HCT116 (cell line): ENCODE data around the gene BCS1L. TPM values are rescaled to one million over a fixed set of nuclear protein-coding genes. Genes with fewer than 3 reads are reported as not detected.

Experiments
- ATAC-seq: fragments of 200-7000 bp; cut with Tn5 transposase; 2 replicates; pipeline ENCODE4 v1.9.1; 2020; ENCODE audit warnings: mild to moderate bottlenecking, moderate library complexity
- BruUV-seq: library from RNA; stranded (reverse); fragments of 400-500 nt; replicated peaks from 2 replicates; lab custom pipeline; 2021; lab: Mats Ljungman, UMichigan
- CTCF ChIA-PET: fragments of 300-600 bp; sonication (Branson Sonifier 250); formaldehyde crosslinking; loops from one replicate; lab custom pipeline; 2021; ENCODE audit warnings: antibody characterized with exemption; lab: Charles Lee
- POLR2A ChIA-PET: fragments of 300-600, 350-600 bp; sonication (Branson Sonifier 250); formaldehyde crosslinking; loops from one replicate; lab custom pipeline; 2021; ENCODE audit warnings: antibody characterized with exemption; lab: Charles Lee
- RAD21 ChIA-PET, 2 experiments: fragments of 300-600 bp; sonication (Branson Sonifier 250); formaldehyde crosslinking; loops; one replicate each; lab custom pipeline; 2023; ENCODE audit warnings: low total read pairs in 2 of 2; ENCODE audit not compliant: uncharacterized antibody in 2 of 2, unreplicated experiment in 2 of 2, low non-redundant PET in 1 of 2; lab: Charles Lee
- DNase-seq: peaks from one replicate; pipeline ENCODE4 v3.0.0-alpha.2; 2010; ENCODE audit warnings: low read depth, low spot score
- H2AFZ ChIP-seq: fragments of 200-600 bp; shearing (Covaris generic), sonication (generic); 2 replicates; pipeline ENCODE4 v1.6.1; 2017; ENCODE audit warnings: low read depth, mixed run types, mixed read lengths, antibody characterized with exemption, low read length; ENCODE audit not compliant: poor library complexity, severe bottlenecking
- H3K27ac ChIP-seq: 2 replicates; pipeline ENCODE4 v1.5.1; 2012; ENCODE audit warnings: low read depth, low read length
- H3K27me3 ChIP-seq: fragments of 200-600 bp; sonication (generic); 2 replicates; pipeline ENCODE4 v1.6.1; 2016; ENCODE audit warnings: mixed run types, low read length, mixed read lengths; ENCODE audit not compliant: insufficient read depth
- H3K36me3 ChIP-seq, 2 experiments: fragments of 200-500 bp in 1 of 2; fragments of 200-600 bp in 1 of 2; sonication (Bioruptor generic) in 1 of 2; sonication (generic) in 1 of 2; 2 replicates each; pipeline versions ENCODE4 v1.5.1 to v1.6.1; 2014 to 2016; ENCODE audit warnings: low read length in 2 of 2, inconsistent platforms in 1 of 2, mixed read lengths in 1 of 2, mixed run types in 1 of 2; ENCODE audit not compliant: insufficient read depth in 2 of 2, control insufficient read depth in 1 of 2
- H3K4me1 ChIP-seq, 2 experiments: fragments of 200-600 bp in 1 of 2; sonication (generic) in 1 of 2; 2 replicates each; pipeline versions ENCODE4 v1.5.1 to v1.6.1; 2012 to 2017; ENCODE audit warnings: low read length in 2 of 2, inconsistent platforms in 1 of 2, mild to moderate bottlenecking in 1 of 2, mixed read lengths in 1 of 2, mixed run types in 1 of 2, moderate library complexity in 1 of 2; ENCODE audit not compliant: insufficient read depth in 2 of 2, control insufficient read depth in 1 of 2
- H3K4me2 ChIP-seq: fragments of 200-600 bp; sonication (generic); 2 replicates; pipeline ENCODE4 v1.6.1; 2017; ENCODE audit warnings: mixed run types, low read length, mixed read lengths
- H3K4me3 ChIP-seq, 2 experiments: fragments of 200-600 bp in 1 of 2; sonication (generic) in 1 of 2; replicated peaks in 1 of 2; 2 replicates each; pipeline ENCODE4 v1.5.1; 2011 to 2016; ENCODE audit warnings: low read length in 2 of 2, control low read depth in 1 of 2, low read depth in 1 of 2, mild to moderate bottlenecking in 1 of 2, mixed read lengths in 1 of 2, mixed run types in 1 of 2
- H3K79me2 ChIP-seq: fragments of 200-600 bp; sonication (generic); 2 replicates; pipeline ENCODE4 v1.6.1; 2017; ENCODE audit warnings: mild to moderate bottlenecking, mixed run types, low read length, moderate library complexity, mixed read lengths; ENCODE audit not compliant: insufficient read depth
- H3K9ac ChIP-seq: fragments of 200-600 bp; sonication (generic); 2 replicates; pipeline ENCODE4 v1.6.1; 2016; ENCODE audit warnings: low read length, mixed read lengths
- H3K9me2 ChIP-seq: fragments of 200-600 bp; sonication (generic), shearing (Covaris generic); 2 replicates; pipeline ENCODE4 v1.6.1; 2017; ENCODE audit warnings: mixed run types, mild to moderate bottlenecking, moderate library complexity; ENCODE audit not compliant: insufficient read depth
- H3K9me3 ChIP-seq, 2 experiments: fragments of 200-500 bp in 1 of 2; fragments of 200-600 bp in 1 of 2; sonication (Bioruptor generic) in 1 of 2; sonication (generic) in 1 of 2; 2 replicates each; pipeline ENCODE4 v1.6.1; 2014 to 2017; ENCODE audit warnings: low read length in 2 of 2, mixed read lengths in 2 of 2, inconsistent platforms in 1 of 2, low read depth in 1 of 2, mild to moderate bottlenecking in 1 of 2, mixed run types in 1 of 2, moderate library complexity in 1 of 2; ENCODE audit not compliant: control insufficient read depth in 1 of 2, insufficient read depth in 1 of 2
- H4K20me1 ChIP-seq: fragments of 200-600 bp; sonication (generic), shearing (Covaris generic); 2 replicates; pipeline ENCODE4 v1.6.1; 2017; ENCODE audit warnings: mixed run types, mild to moderate bottlenecking, moderate library complexity; ENCODE audit not compliant: insufficient read depth
- CBX3 ChIP-seq: IDR thresholded peaks from 2 replicates; pipeline ENCODE4 v1.6.1; 2012; ENCODE audit warnings: low read depth
- CEBPB ChIP-seq: IDR thresholded peaks from 2 replicates; pipeline ENCODE4 v1.6.1; 2012; ENCODE audit warnings: low read depth
- EGR1 ChIP-seq: IDR thresholded peaks from 2 replicates; pipeline ENCODE4 v1.6.1; 2012; ENCODE audit warnings: low read depth
- ELF1 ChIP-seq: IDR thresholded peaks from 2 replicates; pipeline ENCODE4 v1.6.1; 2012; ENCODE audit warnings: low read depth, borderline replicate concordance
- EZH2 ChIP-seq: fragments of 200-600 bp; sonication (generic); IDR thresholded peaks from 2 replicates; pipeline ENCODE4 v1.6.1; 2017; ENCODE audit warnings: antibody characterized with exemption, mixed run types
- EZH2phosphoT487 ChIP-seq: fragments of 200-600 bp; IDR thresholded peaks from 2 replicates; pipeline ENCODE4 v1.6.1; 2018; ENCODE audit warnings: antibody characterized with exemption, borderline replicate concordance
- FOSL1 ChIP-seq: IDR thresholded peaks from 2 replicates; pipeline ENCODE4 v1.6.1; 2012; ENCODE audit warnings: low read depth
- JUND ChIP-seq: IDR thresholded peaks from 2 replicates; pipeline ENCODE4 v1.6.1; 2012
- POLR2A ChIP-seq: IDR thresholded peaks from 2 replicates; pipeline ENCODE4 v1.7.0; 2011; ENCODE audit warnings: borderline replicate concordance; ENCODE audit not compliant: insufficient read depth, insufficient read length; ENCODE audit errors: extremely low read depth
- POLR2AphosphoS5 ChIP-seq: IDR thresholded peaks from 2 replicates; pipeline ENCODE4 v1.6.1; 2011; ENCODE audit warnings: mild to moderate bottlenecking, low read depth, low read length, moderate library complexity
- RAD21 ChIP-seq: IDR thresholded peaks from 2 replicates; pipeline ENCODE4 v1.6.1; 2012; ENCODE audit warnings: low read depth, mild to moderate bottlenecking
- SIN3A ChIP-seq: IDR thresholded peaks from 2 replicates; pipeline ENCODE4 v1.6.1; 2012; ENCODE audit warnings: low read depth
- SP1 ChIP-seq: IDR thresholded peaks from 2 replicates; pipeline ENCODE4 v1.6.1; 2012; ENCODE audit warnings: low read depth
- SRF ChIP-seq: IDR thresholded peaks from 2 replicates; pipeline ENCODE4 v1.6.1; 2012; ENCODE audit warnings: low read depth
- TCF7L2 ChIP-seq: IDR thresholded peaks from 2 replicates; pipeline ENCODE4 v1.7.0; 2011; ENCODE audit warnings: borderline replicate concordance, inconsistent platforms; ENCODE audit not compliant: insufficient read depth, insufficient read length; ENCODE audit errors: extremely low read depth
- YY1 ChIP-seq: IDR thresholded peaks from 2 replicates; pipeline ENCODE4 v1.6.1; 2011; ENCODE audit warnings: low read length, low read depth, moderate library complexity, mild to moderate bottlenecking; ENCODE audit not compliant: insufficient replicate concordance; ENCODE audit errors: extremely low read depth
- ZFX ChIP-seq: fragments of 450-650 bp; IDR thresholded peaks from 2 replicates; pipeline ENCODE4 v1.6.1; 2017
- ZNF274 ChIP-seq: fragments of 200-500 bp; sonication (Bioruptor generic); IDR thresholded peaks from 2 replicates; pipeline ENCODE4 v1.6.1; 2014; ENCODE audit warnings: mild to moderate bottlenecking, low read depth, low read length, inconsistent platforms
- intact Hi-C: fragments of 100-400 bp; cut with micrococcal nuclease; formaldehyde crosslinking; loops from 2 replicates; pipeline ENCODE4 v1.10.0; 2022
- total RNA-seq: library from RNA; stranded (reverse); gene quantifications from one replicate; pipeline ENCODE4 v1.2.1, GENCODE V29; 2021; ENCODE audit not compliant: unreplicated experiment
- TF ChIP-seq, protein P1 (sequence below), 3 experiments: fragments of 200-600 bp in 1 of 3; sonication (generic) in 1 of 3; IDR thresholded peaks in 2 of 3; conservative IDR thresholded peaks in 1 of 3; 2 replicates each; pipeline ENCODE4 v1.5.1; 2012 to 2017; ENCODE audit warnings: low read depth in 2 of 3, low read length in 2 of 3, antibody characterized with exemption in 1 of 3, borderline replicate concordance in 1 of 3, control low read depth in 1 of 3, mild to moderate bottlenecking in 1 of 3, mixed read lengths in 1 of 3, mixed run types in 1 of 3, moderate library complexity in 1 of 3; ENCODE audit not compliant: insufficient read depth in 1 of 3
- TF ChIP-seq, protein P2 (sequence below): IDR thresholded peaks from 2 replicates; pipeline ENCODE4 v1.6.1; 2012
- TF ChIP-seq, protein P3 (sequence below): IDR thresholded peaks from 2 replicates; pipeline ENCODE4 v1.6.1; 2012
- TF ChIP-seq, protein P4 (sequence below): IDR thresholded peaks from 2 replicates; pipeline ENCODE4 v1.6.1; 2011; ENCODE audit warnings: mild to moderate bottlenecking, low read length, moderate library complexity; ENCODE audit not compliant: insufficient replicate concordance; ENCODE audit errors: extremely low read depth

The BCS1L gene
- total RNA-seq, 1 experiment from 2014 or later = 57.4 TPM

DNA sequence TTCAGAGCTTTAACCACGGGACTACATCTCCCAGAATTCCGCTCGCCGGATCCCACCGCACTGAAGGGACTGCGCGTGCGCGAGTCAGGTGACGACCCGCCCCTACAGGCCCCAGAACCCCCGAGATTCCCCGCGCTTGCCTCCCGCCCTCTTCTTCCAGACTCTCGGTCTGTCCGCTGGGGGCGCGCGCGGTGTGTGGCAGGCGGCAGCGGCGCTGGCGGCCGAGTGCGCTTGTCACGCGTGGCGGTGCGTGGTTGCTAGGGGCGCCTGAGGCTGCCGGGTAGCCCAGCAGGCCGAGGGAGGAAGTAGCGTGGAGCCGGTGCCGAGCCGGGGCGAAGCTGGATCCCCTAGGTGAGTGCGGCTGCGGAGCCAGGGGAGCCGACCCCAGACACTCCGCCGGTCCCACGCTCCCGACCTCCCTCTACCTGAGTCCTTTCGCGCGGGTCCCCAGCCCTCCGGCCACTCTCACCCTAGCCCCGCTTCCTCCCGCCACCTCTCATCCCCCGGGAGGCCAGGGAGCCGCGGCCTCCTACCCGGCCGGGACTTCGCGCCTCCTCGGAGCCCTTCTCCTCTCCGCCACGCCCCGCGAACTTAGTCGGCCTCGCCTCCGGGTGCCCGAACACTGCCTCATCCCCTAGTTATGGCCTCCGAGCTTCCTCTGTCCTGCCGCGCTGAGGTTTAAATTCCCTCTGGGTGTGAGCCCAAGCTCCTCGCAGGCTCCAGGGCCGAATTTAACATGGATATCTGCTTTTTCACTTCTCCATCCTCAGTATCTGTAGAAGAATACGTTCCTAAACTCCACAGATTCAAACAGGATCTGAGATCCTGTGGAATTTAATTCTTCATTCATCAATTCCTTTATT is 51.4 kb downstream of the BCS1L start, which contains the start of gene TTLL4:
Gene TTLL4 (plus strand): TSS at position 149 of the 863 bp plus-strand sequence. CDS start 26,842 bp downstream, outside the sequence.
- intact Hi-C loops = loop anchor here (1.0 kb wide), 1 partner anchor 136 kb away; no protein-coding TSS in a partner anchor
- H3K27me3 ChIP-seq = no peaks in the 10 kb centered on the region
- ChIA-PET POLR2A (interaction anchor here (0.8 to 1.0 kb wide), 3 partner anchors 9 to 17 kb away, joined by 3 read pairs; no protein-coding TSS in a partner anchor), RAD21 (interaction anchor here (0.7 to 1.2 kb wide), 2 partner anchors 21 to 51 kb away, joined by 3 read pairs; partner anchors contain the start of genes BCS1L (in 1 of the 2) and ZNF142 (in 1 of the 2)), CTCF (interaction anchor here (0.6 to 2.6 kb wide), 16 partner anchors 8 to 441 kb away, joined by 3 to 12 read pairs (median 4); partner anchors contain the start of genes AAMP, BCS1L, PNKD and RNF25)
- H3K9me3 ChIP-seq = no peaks in the 10 kb centered on the region
- peak within 1 kb of the TSS; percentile 84 for H3K9ac ChIP-seq
- DNase-seq (peak; percentile 87), ATAC-seq (peak; percentile 97)
- peak within 1 kb of the TSS; percentile 84 for H3K27ac ChIP-seq
- H3K4me1 ChIP-seq = peaks cover 0 to 11% of the 10 kb centered on the region in 2 experiments; a peak in 2 of 4 replicates
- peak within 1 kb of the TSS; percentile 79 for H3K4me2 ChIP-seq
- H3K36me3 ChIP-seq = peaks cover 0 to under 1% of the 10 kb centered on the region in 2 experiments; a peak in 1 of 4 replicates
- H3K9me2 ChIP-seq = no peaks in the 10 kb centered on the region
- peaks cover 3% of the 10 kb centered on the region; the same call in 1 of the 2 replicates for H4K20me1 ChIP-seq
- peak within 1 kb of the TSS; percentile 11 for H2AFZ ChIP-seq
- peaks cover 50% of the 10 kb centered on the region for H3K79me2 ChIP-seq
- H3K4me3 ChIP-seq = peak within 1 kb of the TSS; percentile 73 to 79
- no TSS peak for BruUV-seq
- TF ChIP-seq EZH2phosphoT487 (no peak), POLR2A (peak; percentile 65), EGR1 (no peak), EZH2 (no peak), YY1 (peak; percentile 80), FOSL1 (no peak), ZFX (peak; percentile 80), SIN3A (peak; percentile 94), TCF7L2 (peak; percentile 33), CBX3 (no peak), CEBPB (no peak), ELF1 (no peak), SP1 (peak; percentile 53; the same call in 1 of the 2 replicates), RAD21 (peak; percentile 76), POLR2AphosphoS5 (peak; percentile 96), ZNF274 (no peak), SRF (no peak), JUND (no peak)
- TF ChIP-seq, protein P1, sequence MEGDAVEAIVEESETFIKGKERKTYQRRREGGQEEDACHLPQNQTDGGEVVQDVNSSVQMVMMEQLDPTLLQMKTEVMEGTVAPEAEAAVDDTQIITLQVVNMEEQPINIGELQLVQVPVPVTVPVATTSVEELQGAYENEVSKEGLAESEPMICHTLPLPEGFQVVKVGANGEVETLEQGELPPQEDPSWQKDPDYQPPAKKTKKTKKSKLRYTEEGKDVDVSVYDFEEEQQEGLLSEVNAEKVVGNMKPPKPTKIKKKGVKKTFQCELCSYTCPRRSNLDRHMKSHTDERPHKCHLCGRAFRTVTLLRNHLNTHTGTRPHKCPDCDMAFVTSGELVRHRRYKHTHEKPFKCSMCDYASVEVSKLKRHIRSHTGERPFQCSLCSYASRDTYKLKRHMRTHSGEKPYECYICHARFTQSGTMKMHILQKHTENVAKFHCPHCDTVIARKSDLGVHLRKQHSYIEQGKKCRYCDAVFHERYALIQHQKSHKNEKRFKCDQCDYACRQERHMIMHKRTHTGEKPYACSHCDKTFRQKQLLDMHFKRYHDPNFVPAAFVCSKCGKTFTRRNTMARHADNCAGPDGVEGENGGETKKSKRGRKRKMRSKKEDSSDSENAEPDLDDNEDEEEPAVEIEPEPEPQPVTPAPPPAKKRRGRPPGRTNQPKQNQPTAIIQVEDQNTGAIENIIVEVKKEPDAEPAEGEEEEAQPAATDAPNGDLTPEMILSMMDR (IDR thresholded peaks at IDR 0.05 in 2 of 3, conservative IDR thresholded peaks at IDR 0.05 in 1 of 3; ENCODE audit: borderline replicate concordance in 1 of 3, insufficient read depth in 1 of 3, low read depth in 2 of 3, low read length in 2 of 3) = peak; percentile 75 to 88 (median 76)
- TF ChIP-seq, protein P2, sequence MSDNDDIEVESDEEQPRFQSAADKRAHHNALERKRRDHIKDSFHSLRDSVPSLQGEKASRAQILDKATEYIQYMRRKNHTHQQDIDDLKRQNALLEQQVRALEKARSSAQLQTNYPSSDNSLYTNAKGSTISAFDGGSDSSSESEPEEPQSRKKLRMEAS = peak; percentile 95
- TF ChIP-seq, protein P3, sequence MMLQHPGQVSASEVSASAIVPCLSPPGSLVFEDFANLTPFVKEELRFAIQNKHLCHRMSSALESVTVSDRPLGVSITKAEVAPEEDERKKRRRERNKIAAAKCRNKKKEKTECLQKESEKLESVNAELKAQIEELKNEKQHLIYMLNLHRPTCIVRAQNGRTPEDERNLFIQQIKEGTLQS = no peak
- TF ChIP-seq, protein P4, sequence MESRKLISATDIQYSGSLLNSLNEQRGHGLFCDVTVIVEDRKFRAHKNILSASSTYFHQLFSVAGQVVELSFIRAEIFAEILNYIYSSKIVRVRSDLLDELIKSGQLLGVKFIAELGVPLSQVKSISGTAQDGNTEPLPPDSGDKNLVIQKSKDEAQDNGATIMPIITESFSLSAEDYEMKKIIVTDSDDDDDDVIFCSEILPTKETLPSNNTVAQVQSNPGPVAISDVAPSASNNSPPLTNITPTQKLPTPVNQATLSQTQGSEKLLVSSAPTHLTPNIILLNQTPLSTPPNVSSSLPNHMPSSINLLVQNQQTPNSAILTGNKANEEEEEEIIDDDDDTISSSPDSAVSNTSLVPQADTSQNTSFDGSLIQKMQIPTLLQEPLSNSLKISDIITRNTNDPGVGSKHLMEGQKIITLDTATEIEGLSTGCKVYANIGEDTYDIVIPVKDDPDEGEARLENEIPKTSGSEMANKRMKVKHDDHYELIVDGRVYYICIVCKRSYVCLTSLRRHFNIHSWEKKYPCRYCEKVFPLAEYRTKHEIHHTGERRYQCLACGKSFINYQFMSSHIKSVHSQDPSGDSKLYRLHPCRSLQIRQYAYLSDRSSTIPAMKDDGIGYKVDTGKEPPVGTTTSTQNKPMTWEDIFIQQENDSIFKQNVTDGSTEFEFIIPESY = no peak
